HG03442 (cell line): ENCODE results near the gene SNORC.

ENCODE experiments used
- ATAC-seq: cut with Tn5 transposase; IDR thresholded peaks from one replicate; pipeline ENCODE4 v1.9.1; 2021; ENCODE audit warnings: mild to moderate bottlenecking, moderate library complexity; ENCODE audit not compliant: unreplicated experiment

The SNORC gene

DNA sequence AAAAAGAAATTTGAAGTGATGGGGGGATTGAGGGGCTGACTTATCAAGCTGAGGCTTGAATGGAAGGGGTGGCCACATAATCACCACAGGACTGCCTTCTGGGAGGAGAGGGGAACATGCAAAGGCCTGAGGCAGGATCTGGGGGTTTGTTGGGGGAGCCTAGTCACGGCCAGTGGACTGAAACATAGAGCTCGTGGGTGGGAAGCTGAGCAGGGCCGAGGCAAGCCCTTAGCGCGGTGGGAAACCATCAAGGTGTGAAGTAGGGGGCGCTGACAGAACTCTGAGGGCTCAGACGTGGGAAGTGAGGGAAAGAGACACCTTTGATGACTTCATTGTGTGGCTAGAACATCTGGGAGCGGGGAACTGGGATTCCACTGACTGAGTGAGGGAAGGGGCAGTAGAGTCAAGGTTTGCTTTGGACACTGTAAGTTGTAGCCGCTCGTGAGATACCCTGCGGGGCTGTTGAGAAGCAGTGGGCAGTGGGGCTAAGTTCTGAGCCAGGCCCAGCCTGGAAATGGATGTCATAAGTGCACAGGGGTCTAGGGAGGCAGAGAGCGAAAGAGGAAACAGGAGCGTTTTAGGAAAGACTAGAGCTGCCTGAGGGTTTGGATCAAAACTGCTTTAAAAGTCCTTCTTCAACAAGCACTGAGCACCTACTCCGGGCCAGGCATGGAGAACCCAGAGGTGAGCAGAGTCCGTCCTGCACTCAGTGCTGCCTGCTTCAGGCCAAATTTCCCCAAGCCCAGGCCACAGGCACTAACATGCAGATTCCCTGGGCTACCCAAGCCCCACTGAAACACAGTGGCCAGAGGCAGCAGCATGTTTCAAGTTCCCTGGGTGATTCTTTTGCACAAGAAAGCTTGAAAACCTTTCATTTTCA, 686 bp upstream of the SNORC start:
- ATAC-seq = no peak

- ATAC-seq = no peak
Measured at GRCh38 chr2:232870766-232871371, 805 bp downstream of the SNORC start.

GRCh38 chr2:232871418-232871834, 1.4 kb downstream of the SNORC start:
- no peak for ATAC-seq

DNA sequence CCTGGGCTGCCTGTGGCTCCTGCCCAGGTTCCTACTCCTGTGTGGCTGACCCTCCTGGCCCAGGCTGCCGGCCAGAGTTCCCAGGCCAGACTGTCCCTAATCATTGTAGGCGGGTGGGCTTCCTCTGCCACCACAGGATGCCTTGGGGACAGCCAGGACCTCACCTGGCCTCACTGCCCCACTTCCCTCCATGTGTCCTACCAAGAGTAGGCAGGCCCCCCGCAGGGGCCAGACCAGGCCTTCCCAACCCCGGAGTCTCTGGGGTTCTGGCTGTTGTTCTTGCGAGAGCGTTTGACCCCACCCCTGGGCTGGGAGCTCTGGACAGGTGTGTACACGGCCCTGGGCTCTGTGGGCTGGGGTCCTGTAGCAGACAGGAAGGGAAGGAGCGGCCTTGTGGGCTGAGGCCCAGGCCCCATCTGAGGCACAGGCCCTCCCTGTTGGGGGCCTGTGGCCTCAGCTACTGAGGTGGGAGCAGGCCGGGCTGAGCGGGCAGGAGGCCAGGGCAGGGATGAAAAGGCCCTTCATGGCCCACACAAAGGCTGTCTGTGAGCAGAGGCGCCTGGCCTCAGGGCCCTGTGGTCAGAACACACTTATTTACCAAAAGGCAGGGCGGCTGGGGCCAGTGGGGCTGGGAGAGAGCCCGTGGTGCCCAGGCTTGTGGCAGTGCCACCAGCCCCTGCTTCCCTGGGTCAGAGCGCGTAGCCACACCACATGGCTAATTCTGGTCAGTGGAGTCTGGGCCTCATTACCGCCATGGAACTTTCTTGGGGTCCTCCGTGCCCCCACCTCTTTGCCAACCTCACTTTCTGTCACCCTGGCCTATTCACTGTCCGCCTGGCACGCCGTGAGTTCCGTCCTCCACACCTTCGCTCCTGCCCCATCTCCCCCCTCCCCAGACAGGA, 2.0 kb downstream of the SNORC start:
- no peak for ATAC-seq

- no peak for ATAC-seq
Measured at GRCh38 chr2:232872826-232873225, 2.8 kb downstream of the SNORC start.

DNA sequence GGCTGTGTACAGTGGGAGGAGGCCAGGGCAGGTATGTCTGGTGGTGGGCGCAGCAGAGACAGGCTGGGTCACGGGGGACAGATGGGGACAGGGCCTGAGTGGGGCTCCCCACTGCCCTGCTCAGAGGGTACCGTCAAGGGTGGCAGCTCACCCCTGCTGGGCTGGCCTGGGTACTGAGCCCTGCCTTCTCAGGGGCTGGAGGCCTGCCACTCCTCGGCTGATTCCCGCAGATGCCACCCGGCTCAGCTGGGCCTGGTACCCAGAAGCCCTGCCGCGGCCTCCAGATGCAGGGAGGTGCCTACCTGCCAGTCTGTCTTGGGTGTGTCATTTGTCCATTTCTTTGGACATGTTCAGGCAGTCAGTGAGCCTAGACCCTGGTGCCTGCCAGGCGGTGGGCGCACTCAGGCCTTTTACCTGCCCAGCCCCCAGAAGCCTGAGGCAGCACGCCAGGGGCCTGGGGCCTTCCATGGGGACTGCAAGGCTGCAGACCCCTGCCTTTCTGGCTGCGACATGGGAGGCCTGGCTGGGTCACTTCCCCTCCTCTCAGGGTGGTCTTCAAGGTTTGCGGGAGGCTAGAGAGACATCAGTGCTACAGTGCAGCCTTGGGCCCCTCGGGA, 3.3 kb downstream of the SNORC start:
- no peak for ATAC-seq

DNA sequence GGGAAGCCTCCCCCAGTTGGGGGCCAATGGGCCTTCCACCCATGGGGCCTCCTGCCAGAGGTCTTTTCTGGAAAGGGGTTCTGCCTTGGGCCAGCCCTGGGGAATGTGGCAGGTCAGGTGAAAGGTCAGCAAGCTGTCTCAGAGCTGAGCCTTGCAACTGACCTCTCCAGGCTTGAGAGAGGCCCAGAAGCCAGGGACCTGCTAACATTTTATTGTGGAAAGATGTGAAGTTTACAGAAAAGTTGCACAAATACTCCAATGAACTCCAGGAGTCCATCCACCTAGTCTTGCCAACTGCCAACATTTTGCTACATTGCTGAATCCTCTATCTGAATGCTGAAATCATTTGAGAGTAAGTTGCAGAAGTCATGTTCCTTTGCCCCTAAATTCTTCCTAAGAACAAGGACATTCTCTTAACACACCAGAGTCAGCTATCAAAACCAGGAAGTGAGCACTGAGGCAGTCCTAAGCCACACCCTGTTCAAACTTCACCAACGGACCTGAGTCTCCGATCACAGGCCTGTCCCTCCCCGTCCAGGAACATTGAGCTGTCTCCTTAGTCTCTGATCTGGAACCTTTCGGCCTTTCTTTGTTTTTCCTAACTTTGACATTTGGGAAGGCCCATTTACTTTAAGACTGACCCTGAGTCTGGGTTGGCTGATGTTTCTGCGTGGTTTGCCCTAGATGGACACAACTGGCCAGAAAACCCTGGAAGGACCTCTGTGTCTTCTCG, 4.0 kb downstream of the SNORC start:
- no peak for ATAC-seq

DNA sequence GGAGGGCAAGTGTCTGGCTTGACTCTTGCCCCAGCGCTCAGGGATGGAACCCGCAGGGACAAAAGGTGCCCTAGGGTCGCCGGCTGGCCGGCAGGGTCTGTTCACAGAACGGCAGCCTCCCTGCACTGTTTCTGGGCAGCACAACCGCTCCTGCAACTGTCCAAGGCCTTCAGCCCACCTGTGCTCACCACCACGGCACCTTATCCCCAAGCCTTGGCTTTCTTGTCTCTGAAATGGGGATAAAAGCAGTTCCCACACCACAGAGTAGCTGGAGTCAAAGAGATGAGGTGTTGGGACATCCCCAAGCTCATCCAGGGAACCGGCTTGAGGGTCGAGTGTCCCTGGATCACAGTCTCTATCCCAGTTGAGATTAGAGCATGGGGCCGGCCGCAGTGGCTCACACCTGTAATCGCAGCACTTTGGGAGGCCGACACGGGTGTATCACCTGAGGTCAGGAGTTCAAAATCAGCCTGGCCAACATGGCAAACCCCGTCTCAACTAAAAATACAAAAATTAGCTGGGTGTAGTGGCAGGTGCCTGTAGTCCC, 4.7 kb downstream of the SNORC start:
- no peak for ATAC-seq

GRCh38 chr2:232875256-232876121, 5.4 kb downstream of the SNORC start:
- no peak for ATAC-seq

DNA sequence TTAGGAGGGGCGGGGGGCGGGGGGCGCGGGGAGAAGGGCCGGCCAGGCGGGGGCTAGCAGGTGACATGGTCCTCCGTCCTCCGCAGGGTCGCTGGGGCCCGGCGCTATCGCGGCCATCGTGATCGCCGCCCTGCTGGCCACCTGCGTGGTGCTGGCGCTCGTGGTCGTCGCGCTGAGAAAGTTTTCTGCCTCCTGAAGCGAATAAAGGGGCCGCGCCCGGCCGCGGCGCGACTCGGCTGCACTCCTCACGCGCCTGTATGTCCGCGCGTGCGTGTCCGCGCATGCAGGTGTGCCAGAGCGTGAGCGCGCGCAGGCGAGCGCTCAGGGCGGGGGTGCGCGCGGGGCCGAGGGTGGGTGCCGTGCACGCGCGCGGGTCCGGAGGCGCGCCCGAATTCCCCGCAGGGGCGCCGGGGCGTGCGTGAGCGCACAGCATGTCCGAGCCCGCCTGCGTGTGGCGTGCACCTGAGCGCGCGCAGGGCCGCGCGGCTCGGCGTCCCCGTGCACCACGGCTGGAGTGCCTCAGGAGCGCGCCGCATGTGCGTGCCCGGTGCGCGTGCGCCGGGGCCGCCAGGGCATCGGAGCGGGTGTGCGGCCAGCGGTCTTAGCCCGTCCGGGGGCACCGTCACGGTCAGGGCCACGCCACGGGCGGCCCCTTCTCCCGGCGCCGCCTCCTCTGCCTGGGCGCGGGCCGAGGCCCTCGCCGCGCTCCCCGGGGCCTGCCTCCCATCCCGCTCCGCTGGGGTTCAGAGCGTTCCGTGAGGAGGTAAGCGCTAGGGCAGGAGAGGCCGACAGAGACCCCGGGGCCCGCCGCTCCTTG, 6.3 kb downstream of the SNORC start:
- no peak for ATAC-seq

GRCh38 chr2:232876978-232877441, 6.9 kb downstream of the SNORC start:
- no peak for ATAC-seq

DNA sequence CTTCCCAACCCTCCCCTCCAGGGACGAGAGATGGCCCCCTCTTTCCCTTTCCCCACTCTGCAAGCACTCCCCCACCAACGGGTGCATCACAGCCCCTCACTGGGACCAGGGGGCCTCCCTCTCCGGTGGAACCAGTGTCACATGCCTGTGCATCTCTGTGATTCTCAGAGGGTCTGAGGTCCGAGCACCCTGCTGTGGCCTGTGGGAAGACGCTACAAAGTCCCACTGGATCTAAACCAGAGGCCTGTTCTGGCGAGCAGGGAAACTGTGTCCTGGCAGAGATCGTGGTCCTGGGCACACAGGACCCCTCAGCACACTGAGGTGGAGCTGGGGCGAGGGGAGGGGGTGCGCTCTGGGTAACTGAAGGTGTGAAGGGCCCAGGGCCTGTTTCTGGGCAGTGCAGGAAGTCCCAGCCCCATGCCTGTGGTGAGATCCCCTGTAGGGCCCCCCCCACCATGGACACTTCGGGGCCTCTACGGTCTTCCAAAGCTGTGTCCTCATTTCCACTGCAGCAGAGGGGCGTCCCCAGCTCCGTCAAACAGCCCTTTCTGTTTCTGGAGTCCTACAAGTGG, 8.0 kb downstream of the SNORC start:
- no peak for ATAC-seq

- ATAC-seq = no peak
Measured at GRCh38 chr2:232878855-232879617, 9.0 kb downstream of the SNORC start.

DNA sequence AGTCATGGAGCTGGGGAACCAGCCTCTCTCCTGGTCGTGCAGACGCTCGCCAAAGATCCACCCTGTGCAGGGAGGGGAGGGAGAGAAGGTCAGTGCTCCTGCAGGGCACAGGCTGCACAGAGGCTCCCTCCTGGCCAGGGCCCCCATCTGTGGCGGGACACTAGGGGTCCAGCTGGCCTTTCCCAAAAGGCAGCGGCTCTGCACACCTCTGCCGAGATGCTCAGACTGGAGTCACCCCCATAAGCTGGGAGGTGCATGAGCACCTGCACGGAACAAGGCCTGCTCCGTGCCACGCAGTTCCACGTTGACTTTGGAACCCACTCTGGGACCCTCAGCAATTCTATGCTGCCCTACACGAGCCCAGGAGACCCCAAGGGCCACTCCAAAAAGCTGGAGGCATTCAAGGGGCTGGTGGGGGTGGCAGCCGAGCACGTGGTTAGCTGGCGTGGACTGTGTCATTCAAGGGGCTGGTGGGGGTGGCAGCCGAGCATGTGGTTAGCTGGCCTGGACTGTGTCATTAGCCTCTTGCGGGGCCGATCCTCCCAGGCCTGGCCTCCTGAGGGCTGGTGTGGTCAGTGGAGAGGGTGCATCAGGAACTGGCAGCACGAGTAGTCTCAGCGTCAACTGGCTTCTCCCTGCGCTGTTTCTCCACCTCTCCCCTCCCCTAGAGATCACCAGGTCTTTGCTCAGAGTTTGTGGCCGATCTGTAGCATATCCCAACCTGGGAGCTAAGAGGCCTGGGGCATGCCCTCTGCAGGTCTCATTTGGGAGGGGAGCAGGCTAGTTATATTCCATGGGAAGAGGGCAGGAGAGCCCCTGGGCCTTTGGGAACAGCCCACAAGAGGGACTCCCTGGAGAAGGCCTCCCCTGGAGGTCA, 9.8 kb downstream of the SNORC start:
- ATAC-seq = no peak

GRCh38 chr2:232880764-232881351, 10.8 kb downstream of the SNORC start:
- ATAC-seq = no peak

DNA sequence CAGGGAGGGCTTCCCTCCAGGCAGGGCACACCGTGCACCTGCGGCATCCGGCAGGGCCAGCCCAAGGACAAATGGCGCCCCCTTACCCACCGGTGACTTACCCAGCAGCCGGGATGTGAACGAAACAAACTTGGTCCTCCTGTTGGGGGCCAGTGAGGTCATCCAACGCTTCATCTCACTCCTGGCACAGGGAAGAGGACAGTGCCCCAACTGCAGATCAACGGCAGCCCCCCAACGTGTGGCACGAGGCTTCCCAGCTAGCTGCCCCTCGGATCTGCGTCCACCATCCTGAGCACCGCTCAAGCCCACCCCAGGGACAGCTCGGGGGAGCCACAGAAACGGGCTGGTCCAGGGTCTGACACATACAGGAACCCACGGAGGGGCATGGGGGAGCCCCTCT, 12.0 kb downstream of the SNORC start:
- ATAC-seq = no peak
